ENCODE data around the gene AGAP4.
"Not testable (repeated sequence)": the region's sequence is repeated elsewhere in the genome, so short reads cannot be mapped to it uniquely, and the experiment has no call there.

GRCh38 chr10:45812959-45813358, 34.3 kb downstream of the AGAP4 start:
- TF ChIP-seq CTCF (conservative IDR thresholded peaks at IDR 0.05); ZFX (IDR thresholded peaks at IDR 0.05): not testable (repeated sequence)
